ENCODE measurements around the gene HRAS. TPM values are rescaled to one million over a fixed set of nuclear protein-coding genes. Genes with fewer than 3 reads are reported as not detected.

HRAS gene
- total RNA-seq, 1 experiment from 2014 or later = 47.2 TPM

GRCh38 chr11:506995-507726 lies 28.2 kb downstream of the HRAS start, which contains the start of gene RNH1:
Gene RNH1 (minus strand): TSS chr11:507242. CDS start chr11:502162, 5,080 bp downstream.
- H3K9me2 ChIP-seq (ENCODE audit: insufficient read depth) = no peaks in the 10 kb centered on the region
- H3F3A ChIP-seq (ENCODE audit: insufficient read depth, low read depth) = peaks cover 4% of the 10 kb centered on the region
- DNase-seq = peak; percentile 72 to 91
- H2AFZ ChIP-seq = peak within 1 kb of the TSS; percentile 89
- no peaks in the 10 kb centered on the region for H3K36me3 ChIP-seq (ENCODE audit: low read depth)
- H3K4me2 ChIP-seq = peak within 1 kb of the TSS; percentile 85
- peak within 1 kb of the TSS; percentile 100 for H3K4me3 ChIP-seq
- CTCF ChIA-PET = no interaction called here
- H4K20me1 ChIP-seq (ENCODE audit: insufficient read depth) = no peaks in the 10 kb centered on the region; the same call in 1 of the 2 replicates
- intact Hi-C loops (cut with micrococcal nuclease; ENCODE audit: unreplicated experiment) = loop anchor here (1.0 to 2.0 kb wide), 2 partner anchors 30 to 57 kb away; partner anchors contain the start of genes LRRC56 and PTDSS2
- peaks cover 5% of the 10 kb centered on the region; the same call in 1 of the 2 replicates for H3K4me1 ChIP-seq (replicated peaks; ENCODE audit: insufficient read depth)
- TF ChIP-seq EZH2 (IDR thresholded peaks at IDR 0.05; ENCODE audit: low read depth) (no peak), CTCF (conservative IDR thresholded peaks at IDR 0.05) (no peak)
- H3K79me2 ChIP-seq (ENCODE audit: low read depth) = peaks cover 31% of the 10 kb centered on the region
- H3K9me3 ChIP-seq (ENCODE audit: insufficient read depth, low read depth) = no peaks in the 10 kb centered on the region
- BruUV-seq (replicated peaks) = no TSS peak
- POLR2A ChIA-PET (ENCODE audit: unreplicated experiment) = interaction anchor here (0.6 to 1.0 kb wide), 4 partner anchors 38 to 219 kb away, joined by 3 to 10 read pairs (median 5); no protein-coding TSS in a partner anchor
- H3K27me3 ChIP-seq (ENCODE audit: insufficient read depth, low read depth) = no peaks in the 10 kb centered on the region
- H3K27ac ChIP-seq = peak within 1 kb of the TSS; percentile 99

- H4K20me1 ChIP-seq (ENCODE audit: insufficient read depth) = no peaks in the 10 kb centered on the region; the same call in 1 of the 2 replicates
- intact Hi-C loops (cut with micrococcal nuclease; ENCODE audit: unreplicated experiment) = loop anchor here (2.0 kb wide), 1 partner anchor 30 kb away; the partner anchor contains the start of gene LRRC56
- H3K79me2 ChIP-seq (ENCODE audit: low read depth) = peaks cover 31% of the 10 kb centered on the region
- H3K36me3 ChIP-seq (ENCODE audit: low read depth) = no peaks in the 10 kb centered on the region
- peak; percentile 80 to 92 for DNase-seq
- H3K27ac ChIP-seq = peak overlapping the region; percentile 99
- ChIA-PET CTCF (no interaction called here), POLR2A (ENCODE audit: unreplicated experiment) (interaction anchor here (0.6 to 1.0 kb wide), 5 partner anchors 37 to 218 kb away, joined by 3 to 10 read pairs (median 3); no protein-coding TSS in a partner anchor)
- H3K4me3 ChIP-seq = peak overlapping the region; percentile 100
- TSS peak; percentile 63 for BruUV-seq (replicated peaks)
- H3K27me3 ChIP-seq (ENCODE audit: insufficient read depth, low read depth) = no peaks in the 10 kb centered on the region
- H3K4me2 ChIP-seq = peak overlapping the region; percentile 85
- H3F3A ChIP-seq (ENCODE audit: insufficient read depth, low read depth) = peaks cover 4% of the 10 kb centered on the region
- H2AFZ ChIP-seq = peak overlapping the region; percentile 89
- TF ChIP-seq CTCF (conservative IDR thresholded peaks at IDR 0.05) (no peak), EZH2 (IDR thresholded peaks at IDR 0.05; ENCODE audit: low read depth) (no peak)
- H3K9me2 ChIP-seq (ENCODE audit: insufficient read depth) = no peaks in the 10 kb centered on the region
- peaks cover 5% of the 10 kb centered on the region; the same call in 1 of the 2 replicates for H3K4me1 ChIP-seq (replicated peaks; ENCODE audit: insufficient read depth)
- H3K9me3 ChIP-seq (ENCODE audit: insufficient read depth, low read depth) = no peaks in the 10 kb centered on the region
Measured at GRCh38 chr11:506238-506994, 29.0 kb downstream of the HRAS start.

GRCh38 chr11:504994-505344 lies 30.4 kb downstream of the HRAS start:
- Histone ChIP-seq H3K4me3 (peak overlapping the region; percentile 100; the same call in 1 of the 2 replicates), H3K27ac (no peak overlapping the region), H3K4me1 (replicated peaks; ENCODE audit: insufficient read depth) (peaks cover 5% of the 10 kb centered on the region; the same call in 1 of the 2 replicates), H3K9me3 (ENCODE audit: insufficient read depth, low read depth) (no peaks in the 10 kb centered on the region), H3K79me2 (ENCODE audit: low read depth) (peaks cover 31% of the 10 kb centered on the region), H3F3A (ENCODE audit: insufficient read depth, low read depth) (peaks cover 4% of the 10 kb centered on the region), H2AFZ (no peak overlapping the region), H3K9me2 (ENCODE audit: insufficient read depth) (no peaks in the 10 kb centered on the region), H3K36me3 (ENCODE audit: low read depth) (no peaks in the 10 kb centered on the region), H4K20me1 (ENCODE audit: insufficient read depth) (no peaks in the 10 kb centered on the region; the same call in 1 of the 2 replicates), H3K27me3 (ENCODE audit: insufficient read depth, low read depth) (no peaks in the 10 kb centered on the region), H3K4me2 (peak overlapping the region; percentile 85)
- no peak for DNase-seq
- TF ChIP-seq CTCF (conservative IDR thresholded peaks at IDR 0.05) = no peak
- no peak for TF ChIP-seq EZH2 (IDR thresholded peaks at IDR 0.05; ENCODE audit: low read depth)
- ChIA-PET POLR2A (ENCODE audit: unreplicated experiment) (no interaction called here), CTCF (interaction anchor here (0.6 kb wide), 1 partner anchor 36 kb away, joined by 5 read pairs; no protein-coding TSS in a partner anchor)
- BruUV-seq (replicated peaks) = no TSS peak
- intact Hi-C loops (cut with micrococcal nuclease; ENCODE audit: unreplicated experiment) = no loop called here
